HepG2 (cell line): ENCODE results near the gene CYBRD1. TPM values are rescaled to one million over a fixed set of nuclear protein-coding genes. Genes with fewer than 3 reads are reported as not detected.

Source experiments
- ATAC-seq: fragments of 200-7000 bp; cut with Tn5 transposase; 3 replicates; pipeline ENCODE4 v1.9.1; 2020; ENCODE audit warnings: mild to moderate bottlenecking, moderate library complexity
- BruUV-seq: library from RNA; stranded (reverse); fragments of 400-500 nt; replicated peaks from 2 replicates; lab custom pipeline; 2021; lab: Mats Ljungman, UMichigan
- CTCF ChIA-PET: fragments of 300-600 bp; formaldehyde crosslinking; extraction: SDS; loops from one replicate; lab custom pipeline; 2021; ENCODE audit warnings: low total read pairs, inconsistent platforms, low intra/inter-chr PET ratio; lab: Yijun Ruan, JAX
- POLR2A ChIA-PET: fragments of 350-600 bp; sonication (Branson Sonifier 250); formaldehyde crosslinking; loops from one replicate; lab custom pipeline; 2020; ENCODE audit warnings: antibody characterized with exemption, inconsistent platforms; lab: Yijun Ruan, JAX
- DNase-seq: peaks from one replicate; pipeline ENCODE4 v3.0.0-alpha.2; 2015; ENCODE audit warnings: low spot score
- FAIRE-seq: peaks from 3 replicates; lab custom pipeline; 2011; peaks lifted over from hg19 to GRCh38; lab: Jason Lieb, UNC
- H2AFZ ChIP-seq: one replicate; pipeline ENCODE4 v1.6.1; 2011; ENCODE audit warnings: low read length, inconsistent platforms
- H3K27ac ChIP-seq: fragments of 300-600 bp; 3 replicates; pipeline ENCODE4 v1.8.0; 2011; ENCODE audit warnings: mixed run types, mild to moderate bottlenecking, mixed read lengths, low read length, inconsistent platforms; ENCODE audit not compliant: insufficient read depth; ENCODE audit errors: extremely low read length
- H3K27me3 ChIP-seq, 2 experiments: fragments of 200-600 bp in 1 of 2; 2 replicates in 1 of 2; 3 replicates in 1 of 2; pipeline versions ENCODE4 v1.6.0 to v1.8.0; 2011; ENCODE audit warnings: low read length in 2 of 2, mild to moderate bottlenecking in 2 of 2, moderate library complexity in 2 of 2, inconsistent platforms in 1 of 2; ENCODE audit not compliant: insufficient read depth in 2 of 2, control insufficient read depth in 1 of 2
- H3K36me3 ChIP-seq, 2 experiments: fragments of 200-600 bp in 1 of 2; replicated peaks in 1 of 2; 2 replicates in 1 of 2; 3 replicates in 1 of 2; pipeline versions ENCODE4 v1.5.1 to v1.8.0; 2011; ENCODE audit warnings: low read length in 2 of 2, inconsistent platforms in 1 of 2; ENCODE audit not compliant: insufficient read depth in 2 of 2, control insufficient read depth in 1 of 2
- H3K4me1 ChIP-seq: 2 replicates; pipeline ENCODE4 v1.5.1; 2012; ENCODE audit warnings: low read length, inconsistent platforms; ENCODE audit not compliant: insufficient read depth
- H3K4me2 ChIP-seq: 2 replicates; pipeline ENCODE4 v1.6.0; 2011; ENCODE audit warnings: low read depth, low read length, inconsistent platforms
- H3K4me3 ChIP-seq, 3 experiments: fragments of 200-600 bp in 1 of 3; sonication (generic), shearing (Covaris generic) in 1 of 3; replicated peaks in 1 of 3; 2 replicates each; pipeline ENCODE4 v1.5.1; 2011 to 2016; ENCODE audit warnings: low read length in 3 of 3, inconsistent platforms in 2 of 3, low read depth in 2 of 3, mild to moderate bottlenecking in 2 of 3, control low read depth in 1 of 3, mixed read lengths in 1 of 3; ENCODE audit not compliant: insufficient read depth in 1 of 3
- H3K79me2 ChIP-seq: one replicate; pipeline ENCODE4 v1.6.1; 2011; ENCODE audit warnings: low read length, inconsistent platforms; ENCODE audit not compliant: insufficient read depth
- H3K9ac ChIP-seq: 2 replicates; pipeline ENCODE4 v1.6.0; 2011; ENCODE audit warnings: mild to moderate bottlenecking, low read depth, low read length, inconsistent platforms; ENCODE audit not compliant: insufficient read depth
- H3K9me3 ChIP-seq: 2 replicates; pipeline ENCODE4 v1.5.1; 2012; ENCODE audit warnings: mild to moderate bottlenecking, low read length
- H4K20me1 ChIP-seq: 2 replicates; pipeline ENCODE4 v1.6.0; 2011; ENCODE audit warnings: inconsistent platforms, mild to moderate bottlenecking, low read length, moderate library complexity; ENCODE audit not compliant: insufficient read depth
- ARNTL ChIP-seq: sonication (generic); formaldehyde crosslinking; IDR thresholded peaks from 2 replicates; pipeline ENCODE4 v1.4.0; 2020; ENCODE audit warnings: mild to moderate bottlenecking, missing genetic modification reagents
- BCL6 ChIP-seq: IDR thresholded peaks from 2 replicates; pipeline ENCODE4 v1.6.1; 2016; ENCODE audit warnings: missing genetic modification reagents, missing compliant biosample characterization
- DDIT3 ChIP-seq: sonication (generic); formaldehyde crosslinking; IDR thresholded peaks from 2 replicates; pipeline ENCODE4 v1.4.0; 2020; ENCODE audit warnings: mild to moderate bottlenecking, missing genetic modification reagents
- FIP1L1 ChIP-seq: fragments of 200-400 bp; formaldehyde crosslinking; IDR thresholded peaks from 2 replicates; pipeline ENCODE4 v1.6.1; 2018; ENCODE audit warnings: low read depth, mild to moderate bottlenecking, low read length, moderate library complexity, borderline replicate concordance; ENCODE audit not compliant: insufficient read depth
- IRF9 ChIP-seq: sonication (generic); formaldehyde crosslinking; IDR thresholded peaks from 2 replicates; pipeline ENCODE4 v1.8.0; 2022; ENCODE audit warnings: missing genetic modification reagents, mild to moderate bottlenecking, borderline replicate concordance
- KAT7 ChIP-seq: IDR thresholded peaks from 2 replicates; pipeline ENCODE4 v1.6.1; 2018; ENCODE audit warnings: borderline replicate concordance, missing compliant biosample characterization
- PBX3 ChIP-seq: sonication (generic); formaldehyde crosslinking; IDR thresholded peaks from 2 replicates; pipeline ENCODE4 v1.8.1; 2023; ENCODE audit warnings: missing genetic modification reagents, inconsistent platforms, borderline replicate concordance
- RAD51 ChIP-seq: fragments of 450-650 bp; IDR thresholded peaks from 2 replicates; pipeline ENCODE4 v1.6.1; 2016; ENCODE audit warnings: borderline replicate concordance
- YEATS4 ChIP-seq: sonication (generic); formaldehyde crosslinking; IDR thresholded peaks from 2 replicates; pipeline ENCODE4 v1.4.0; 2020; ENCODE audit warnings: missing genetic modification reagents, borderline replicate concordance
- ZFP82 ChIP-seq: sonication (generic); formaldehyde crosslinking; IDR thresholded peaks from 2 replicates; pipeline ENCODE4 v1.5.1; 2020; ENCODE audit warnings: mild to moderate bottlenecking, missing genetic modification reagents, borderline replicate concordance
- ZKSCAN5 ChIP-seq: sonication (generic); formaldehyde crosslinking; IDR thresholded peaks from 2 replicates; pipeline ENCODE4 v1.5.1; 2020; ENCODE audit warnings: mild to moderate bottlenecking, missing genetic modification reagents
- ZNF280D ChIP-seq: sonication (generic); formaldehyde crosslinking; IDR thresholded peaks from 2 replicates; pipeline ENCODE4 v1.5.1; 2020; ENCODE audit warnings: mild to moderate bottlenecking, missing genetic modification reagents
- ZNF335 ChIP-seq: sonication (generic); formaldehyde crosslinking; IDR thresholded peaks from 2 replicates; pipeline ENCODE4 v1.4.0; 2020; ENCODE audit warnings: missing genetic modification reagents
- ZNF598 ChIP-seq: sonication (generic); formaldehyde crosslinking; IDR thresholded peaks from 2 replicates; pipeline ENCODE4 v1.5.1; 2020; ENCODE audit warnings: mild to moderate bottlenecking, missing genetic modification reagents, borderline replicate concordance
- ZNF619 ChIP-seq: sonication (generic); formaldehyde crosslinking; IDR thresholded peaks from 2 replicates; pipeline ENCODE4 v1.4.0; 2020; ENCODE audit warnings: mild to moderate bottlenecking, missing genetic modification reagents
- ZNF724P ChIP-seq: sonication (generic); formaldehyde crosslinking; IDR thresholded peaks from 2 replicates; pipeline ENCODE4 v1.8.0; 2022; ENCODE audit warnings: missing genetic modification reagents, borderline replicate concordance
- ZSCAN20 ChIP-seq: sonication (generic); formaldehyde crosslinking; IDR thresholded peaks from 2 replicates; pipeline ENCODE4 v1.4.0; 2020; ENCODE audit warnings: missing genetic modification reagents, mild to moderate bottlenecking, borderline replicate concordance
- WGBS: methylation state at CpG from one replicate; pipeline ENCODE4 v1.1.6; 2017; ENCODE audit warnings: low lambda C conversion rate; 5-methylcytosine and 5-hydroxymethylcytosine counted together
- in situ Hi-C: cut with HindIII; loops from 2 replicates; pipeline ENCODE4 v1.10.0; 2017; ENCODE audit warnings: low pct_unique_long_range_greater_than_20kb; ENCODE audit not compliant: extremely low pct_ligation_motif_present
- intact Hi-C: fragments of 100-400 bp; cut with micrococcal nuclease; formaldehyde crosslinking; loops from one replicate; pipeline ENCODE4 v1.10.0; 2022; ENCODE audit not compliant: unreplicated experiment
- polyA plus RNA-seq, 8 experiments: library from polyadenylated mRNA; depleted of rRNA in 3 of 8; stranded (reverse) in 7 of 8; unstranded in 1 of 8; fragments of >200 nt; fragmentation: Illumina TruSeq in 4 of 8; extraction: Trizol in 4 of 8; gene quantifications; 2 replicates each; pipeline versions ENCODE4 v1.2.1 to v1.2.3, GENCODE V29; 2011 to 2016; ENCODE audit warnings: low read depth in 4 of 8, missing spikeins in 1 of 8, mixed read lengths in 1 of 8; ENCODE audit not compliant: insufficient read depth in 1 of 8
- total RNA-seq, 5 experiments: library from RNA; depleted of rRNA; stranded (reverse); fragments of >200 nt; fragmentation: Illumina TruSeq; extraction: Trizol; gene quantifications; 2 replicates each; pipeline ENCODE4 v1.2.3, GENCODE V29; 2016; ENCODE audit warnings: low read depth in 1 of 5

CYBRD1 gene
- total and polyA plus RNA-seq, 2 of the 13 experiments (the other 11 are each of a cell fraction or from before 2014, with no cell fraction given): 0.13 to 0.42 TPM

- H3K4me2 ChIP-seq: peak overlapping the region; percentile 99
- in situ Hi-C loops: no loop called here
- H3K9me3 ChIP-seq: no peaks in the 10 kb centered on the region
- FAIRE-seq (peak; percentile 30), DNase-seq (peak; percentile 21), ATAC-seq (peak; percentile 81)
- no peaks in the 10 kb centered on the region for H3K36me3 ChIP-seq
- ChIA-PET POLR2A (interaction anchor here (0.6 kb wide), 1 partner anchor 487 kb away, joined by 3 read pairs; no protein-coding TSS in a partner anchor), CTCF (no interaction called here)
- H3K79me2 ChIP-seq: no peaks in the 10 kb centered on the region
- 2% methylated on average over 23 of the region's 62 CpGs for WGBS
- no TSS peak for BruUV-seq
- H3K4me1 ChIP-seq: peaks cover 20% of the 10 kb centered on the region
- H3K27ac ChIP-seq: no peak overlapping the region
- peaks cover 7 to 64% of the 10 kb centered on the region in 2 experiments; a peak in 3 of 5 replicates for H3K27me3 ChIP-seq
- H4K20me1 ChIP-seq: no peaks in the 10 kb centered on the region
- H3K9ac ChIP-seq: peak overlapping the region; percentile 38; the same call in 1 of the 2 replicates
- H2AFZ ChIP-seq: peak overlapping the region; percentile 67
- H3K4me3 ChIP-seq: peak overlapping the region; percentile 72 to 87 (median 73)
- intact Hi-C loops: no loop called here
- TF ChIP-seq ZNF598 (CRISPR knock-in tag) (peak; percentile 84), ZNF724P (CRISPR knock-in tag) (no peak), ZFP82 (CRISPR knock-in tag) (no peak), KAT7 (CRISPR knock-in tag) (0 out of 2 replicates have a peak, but pooled peaks have one; percentile 36), RAD51 (no peak), PBX3 (0 out of 2 replicates have a peak, but pooled peaks have one; percentile 17), YEATS4 (CRISPR knock-in tag) (peak; percentile 29; the same call in 1 of the 2 replicates), ZNF619 (no peak), ZNF280D (CRISPR knock-in tag) (no peak), ZKSCAN5 (no peak), DDIT3 (no peak), IRF9 (no peak; the same call in 1 of the 2 replicates), ZSCAN20 (CRISPR knock-in tag) (peak; percentile 36; the same call in 1 of the 2 replicates), ARNTL (CRISPR knock-in tag) (0 out of 2 replicates have a peak, but pooled peaks have one; percentile 16), BCL6 (CRISPR knock-in tag) (no peak; the same call in 1 of the 2 replicates), ZNF335 (CRISPR knock-in tag) (no peak), FIP1L1 (no peak)
Observed at GRCh38 chr2:171523088-171524017, 1.1 kb downstream of the CYBRD1 start.
